ENCODE data around the gene KLHDC8B. TPM values are rescaled to one million over a fixed set of nuclear protein-coding genes. Genes with fewer than 3 reads are reported as not detected.

KLHDC8B gene
- total and polyA plus RNA-seq, 4 donors: 16.0 to 40.2 (median 29.1) TPM

GRCh38 chr3:49163609-49164008, 7.8 kb upstream of the KLHDC8B start:
- WGBS, 2 donors: 90 to 91% methylated on average over 8 of the region's 8 CpGs
- Histone ChIP-seq H3K27ac (ENCODE audit: low read depth in 1 of 2, low read length in 2 of 2) (no peak overlapping the region), H3K27me3 (ENCODE audit: control insufficient read depth in 1 of 2, insufficient read depth in 2 of 2, low read length in 1 of 2) (no peaks in the 10 kb centered on the region), H3K4me3 (ENCODE audit: low read length in 2 of 2) (no peak overlapping the region), H3K4me1 (ENCODE audit: control insufficient read depth in 1 of 2, insufficient read depth in 2 of 2, low read length in 2 of 2) (no peaks in the 10 kb centered on the region), H3K9me3 (ENCODE audit: control insufficient read depth, low read length) (no peaks in the 10 kb centered on the region), H3K36me3 (ENCODE audit: control insufficient read depth in 1 of 2, insufficient read depth in 2 of 2, low read length in 1 of 2) (peaks cover 0 to 3% of the 10 kb centered on the region in 2 donors)
- no peak for ATAC-seq (ENCODE audit: low FRiP score)
- intact Hi-C loops (cut with DNase I): no loop called here
- DNase-seq: no peak

DNA sequence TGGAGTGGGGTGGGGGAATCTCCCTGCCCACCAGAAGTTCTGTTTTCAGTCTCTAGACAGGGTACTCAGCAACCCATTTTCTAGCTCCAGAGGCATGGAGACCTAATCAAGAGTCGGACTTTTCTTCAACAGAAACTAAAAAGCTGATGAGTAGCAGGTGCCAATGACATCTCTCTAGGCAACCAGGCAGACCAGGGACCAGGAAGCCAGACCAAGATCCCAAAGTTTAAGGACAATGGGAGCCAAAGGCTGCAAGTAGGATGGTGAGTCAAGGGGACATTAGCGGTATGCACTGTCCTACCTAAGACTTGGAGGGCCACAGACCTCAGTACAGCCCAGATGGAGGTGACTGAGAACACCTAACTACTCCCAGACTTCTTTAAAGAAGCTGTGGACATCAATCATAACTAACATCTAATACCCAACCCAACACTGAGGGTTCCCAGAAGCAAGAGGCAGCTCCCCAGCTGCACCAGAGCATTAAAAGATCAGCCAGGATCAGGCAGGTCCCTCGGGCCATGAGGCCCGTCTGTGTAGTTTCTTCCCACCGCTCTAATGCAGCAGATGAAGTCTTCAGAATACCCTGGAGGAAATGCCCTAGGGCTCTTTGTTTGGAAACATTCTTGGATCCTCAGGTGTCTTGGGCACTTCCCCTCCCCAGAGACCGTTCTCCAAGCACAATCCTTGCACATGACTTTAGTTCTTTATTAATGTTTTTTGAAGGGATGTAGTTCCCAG, 6.2 kb upstream of the KLHDC8B start:
- intact Hi-C loops (cut with DNase I): no loop called here
- ATAC-seq (ENCODE audit: low FRiP score) (no peak), DNase-seq (no peak)
- Histone ChIP-seq H3K36me3 (ENCODE audit: control insufficient read depth in 1 of 2, insufficient read depth in 2 of 2, low read length in 1 of 2) (peaks cover 0 to 3% of the 10 kb centered on the region in 2 donors), H3K4me1 (ENCODE audit: control insufficient read depth in 1 of 2, insufficient read depth in 2 of 2, low read length in 2 of 2) (no peaks in the 10 kb centered on the region), H3K4me3 (ENCODE audit: low read length in 2 of 2) (peak overlapping the region; percentile 94), H3K27me3 (ENCODE audit: control insufficient read depth in 1 of 2, insufficient read depth in 2 of 2, low read length in 1 of 2) (no peaks in the 10 kb centered on the region), H3K27ac (ENCODE audit: low read depth in 1 of 2, low read length in 2 of 2) (peak overlapping the region in 1 of 2 donors; percentile 81), H3K9me3 (ENCODE audit: control insufficient read depth, low read length) (no peaks in the 10 kb centered on the region)
- WGBS, 2 donors: 26 to 27% methylated on average over 6 of the region's 6 CpGs

DNA sequence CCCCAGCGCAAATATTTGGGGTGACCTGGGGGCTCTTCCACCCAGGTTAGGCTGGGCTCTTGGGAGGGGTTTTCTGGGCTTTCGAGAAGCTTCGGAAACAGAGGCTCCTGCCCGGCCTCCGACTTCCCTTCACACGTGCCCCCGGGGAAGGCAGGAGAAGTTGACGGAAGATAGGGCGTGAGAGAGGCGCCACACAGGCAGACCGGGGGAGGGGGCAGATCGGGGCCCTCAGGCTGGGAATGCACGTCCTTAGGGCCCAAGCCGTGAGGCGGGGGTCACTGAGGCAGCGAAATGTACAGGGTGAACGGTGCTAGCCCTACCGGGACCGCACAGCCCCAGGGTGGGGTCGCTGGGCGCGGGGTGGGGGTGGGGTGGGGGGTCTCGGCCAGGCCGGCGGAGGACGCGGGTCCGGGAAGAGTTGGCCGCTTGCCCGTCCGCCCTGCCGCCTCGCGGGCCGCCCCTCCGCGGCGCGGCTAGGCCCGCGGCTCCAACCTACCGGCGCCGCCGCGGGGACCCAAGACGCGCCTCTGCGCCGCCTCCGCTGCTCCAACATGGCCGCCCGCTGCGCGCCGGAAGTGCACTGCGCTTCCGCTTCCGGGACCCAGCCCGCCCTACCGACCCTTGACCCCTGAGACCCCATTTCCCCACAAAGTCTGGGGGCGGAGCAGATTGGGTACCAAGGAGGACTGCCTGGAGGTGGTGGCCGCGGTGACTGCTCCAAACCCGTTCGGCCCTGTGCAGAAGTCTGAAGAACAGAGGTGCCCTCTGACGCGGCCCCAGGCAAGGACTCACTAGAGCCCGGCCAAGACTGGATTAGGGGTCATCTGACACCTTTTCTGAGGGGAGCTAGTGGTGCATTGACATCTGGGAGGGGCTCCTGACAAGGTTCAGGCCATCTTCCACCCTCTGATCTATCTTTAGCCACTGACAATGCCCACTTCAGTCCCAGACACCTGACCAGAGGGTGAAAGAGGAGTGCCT, 5.3 kb upstream of the KLHDC8B start, which contains the start of gene CCDC71:
CCDC71 (minus strand) TSS at position 561 of the 981 bp plus-strand sequence. CDS start 2,123 bp downstream, outside the sequence.
- H3K36me3 ChIP-seq (ENCODE audit: control insufficient read depth in 1 of 2, insufficient read depth in 2 of 2, low read length in 1 of 2): peaks cover 0 to 3% of the 10 kb centered on the region in 2 donors
- no peaks in the 10 kb centered on the region for H3K27me3 ChIP-seq (ENCODE audit: control insufficient read depth in 1 of 2, insufficient read depth in 2 of 2, low read length in 1 of 2)
- peak within 1 kb of the TSS; percentile 81 for H3K27ac ChIP-seq (ENCODE audit: low read depth in 1 of 2, low read length in 2 of 2)
- no peaks in the 10 kb centered on the region for H3K4me1 ChIP-seq (ENCODE audit: control insufficient read depth in 1 of 2, insufficient read depth in 2 of 2, low read length in 2 of 2)
- H3K9me3 ChIP-seq (ENCODE audit: control insufficient read depth, low read length): no peaks in the 10 kb centered on the region
- DNase-seq: peak; percentile 86 to 94
- peak within 1 kb of the TSS; percentile 94 for H3K4me3 ChIP-seq (ENCODE audit: low read length in 2 of 2)
- peak; percentile 75 for ATAC-seq (ENCODE audit: low FRiP score)
- intact Hi-C loops (cut with DNase I): no loop called here
- 3 to 4% methylated on average over 52 to 69 of the region's 69 CpGs for WGBS, 2 donors

GRCh38 chr3:49166752-49167556, 4.4 kb upstream of the KLHDC8B start:
- no peaks in the 10 kb centered on the region for H3K27me3 ChIP-seq (ENCODE audit: control insufficient read depth in 1 of 2, insufficient read depth in 2 of 2, low read length in 1 of 2)
- no peaks in the 10 kb centered on the region for H3K4me1 ChIP-seq (ENCODE audit: control insufficient read depth in 1 of 2, insufficient read depth in 2 of 2, low read length in 2 of 2)

DNA sequence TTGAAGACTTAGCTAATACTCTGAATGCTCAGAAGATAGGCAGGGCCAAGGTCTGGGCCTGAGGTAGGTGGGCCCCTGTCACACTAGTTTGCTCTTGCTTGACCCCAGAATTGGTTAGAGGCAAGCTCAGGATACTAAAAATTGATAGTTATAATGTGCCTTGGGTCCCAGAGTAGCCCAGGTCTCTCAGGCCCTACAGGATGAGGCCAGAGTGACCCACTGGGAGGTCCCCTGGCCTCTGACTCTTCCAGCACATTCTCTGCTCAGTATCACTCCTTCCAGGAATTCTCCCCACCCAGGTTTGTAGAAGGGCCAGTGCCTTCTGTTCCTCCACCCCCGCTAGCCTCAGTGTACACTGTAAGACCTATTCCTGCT, 667 bp upstream of the KLHDC8B start:
- Histone ChIP-seq H3K27ac (ENCODE audit: low read depth in 1 of 2, low read length in 2 of 2) (peak overlapping the region in 1 of 2 donors; percentile 4), H3K9me3 (ENCODE audit: control insufficient read depth, low read length) (no peaks in the 10 kb centered on the region), H3K4me1 (ENCODE audit: control insufficient read depth in 1 of 2, insufficient read depth in 2 of 2, low read length in 2 of 2) (peaks cover 0 to 4% of the 10 kb centered on the region in 2 donors), H3K36me3 (ENCODE audit: control insufficient read depth in 1 of 2, insufficient read depth in 2 of 2, low read length in 1 of 2) (no peaks in the 10 kb centered on the region), H3K4me3 (ENCODE audit: low read length in 2 of 2) (peak overlapping the region in 1 of 2 donors; percentile 75), H3K27me3 (ENCODE audit: control insufficient read depth in 1 of 2, insufficient read depth in 2 of 2, low read length in 1 of 2) (no peaks in the 10 kb centered on the region)
- ATAC-seq (ENCODE audit: low FRiP score) (no peak), DNase-seq (no peak)
- intact Hi-C loops (cut with DNase I): loop anchor here (2.0 to 10.0 kb wide), 2 partner anchors 274 to 278 kb away; no protein-coding TSS in a partner anchor
- 3 to 7% methylated on average over 1 of the region's 1 CpG for WGBS, 2 donors

More at GRCh38 chr3:49166752-49167556, 4.4 kb upstream of the KLHDC8B start:
- Histone ChIP-seq H3K4me3 (ENCODE audit: low read length in 2 of 2) (peak overlapping the region in 1 of 2 donors; percentile 94), H3K27ac (ENCODE audit: low read depth in 1 of 2, low read length in 2 of 2) (peak overlapping the region in 1 of 2 donors; percentile 79), H3K9me3 (ENCODE audit: control insufficient read depth, low read length) (no peaks in the 10 kb centered on the region), H3K36me3 (ENCODE audit: control insufficient read depth in 1 of 2, insufficient read depth in 2 of 2, low read length in 1 of 2) (peaks cover 0 to 3% of the 10 kb centered on the region in 2 donors)
- WGBS, 2 donors: 94% methylated on average over 6 of the region's 6 CpGs
- DNase-seq (no peak), ATAC-seq (ENCODE audit: low FRiP score) (no peak)
- intact Hi-C loops (cut with DNase I): no loop called here

DNA sequence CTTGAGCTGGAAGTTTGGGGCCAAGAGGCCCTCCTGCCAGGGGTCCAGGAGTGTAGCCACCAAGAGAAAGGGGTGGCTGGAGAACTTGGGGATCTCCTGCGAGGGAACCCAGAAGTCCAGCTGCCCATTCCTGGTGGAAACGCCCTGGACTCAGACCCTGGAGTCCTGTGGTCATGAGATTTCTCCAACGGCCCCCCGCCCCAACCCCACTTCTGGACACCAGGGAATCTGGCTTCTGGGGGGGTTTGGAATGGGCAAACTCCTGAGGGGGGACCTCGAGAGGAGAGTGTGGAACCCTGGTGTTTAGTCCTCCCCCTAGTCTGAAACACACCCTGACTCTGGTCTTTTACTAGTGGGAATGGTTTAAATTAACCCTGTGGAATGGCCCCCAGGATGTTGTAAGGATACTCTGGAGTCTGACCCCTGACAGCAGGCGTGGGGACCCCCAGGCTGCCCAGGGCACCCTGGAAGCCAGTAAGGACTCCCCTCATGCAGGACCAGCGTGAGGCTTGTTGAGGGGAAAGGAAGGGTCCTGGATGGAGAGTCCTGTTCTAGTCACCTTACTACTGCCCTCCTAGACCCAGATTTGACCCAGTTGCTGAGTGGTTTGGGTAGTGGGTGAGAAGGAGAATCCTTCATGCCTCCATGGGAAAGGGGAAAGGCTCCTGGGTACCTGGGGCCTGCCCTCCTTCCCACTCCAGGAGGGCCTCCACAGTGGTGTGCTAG, 540 bp downstream of the KLHDC8B start:
- Histone ChIP-seq H3K9me3 (ENCODE audit: control insufficient read depth, low read length) (no peaks in the 10 kb centered on the region), H3K27me3 (ENCODE audit: control insufficient read depth in 1 of 2, insufficient read depth in 2 of 2, low read length in 1 of 2) (no peaks in the 10 kb centered on the region), H3K36me3 (ENCODE audit: control insufficient read depth in 1 of 2, insufficient read depth in 2 of 2, low read length in 1 of 2) (no peaks in the 10 kb centered on the region), H3K4me1 (ENCODE audit: control insufficient read depth in 1 of 2, insufficient read depth in 2 of 2, low read length in 2 of 2) (peaks cover 0 to 4% of the 10 kb centered on the region in 2 donors), H3K4me3 (ENCODE audit: low read length in 2 of 2) (peak overlapping the region; percentile 38 to 75), H3K27ac (ENCODE audit: low read depth in 1 of 2, low read length in 2 of 2) (peak overlapping the region; percentile 14 to 29)
- ATAC-seq (ENCODE audit: low FRiP score): no peak
- WGBS, 2 donors: 7 to 10% methylated on average over 7 of the region's 7 CpGs
- intact Hi-C loops (cut with DNase I): loop anchor here (2.0 to 10.0 kb wide), 3 partner anchors 105 to 277 kb away; partner anchors contain the start of gene C3orf62 (in 1 of the 2)
- DNase-seq: no peak

DNA sequence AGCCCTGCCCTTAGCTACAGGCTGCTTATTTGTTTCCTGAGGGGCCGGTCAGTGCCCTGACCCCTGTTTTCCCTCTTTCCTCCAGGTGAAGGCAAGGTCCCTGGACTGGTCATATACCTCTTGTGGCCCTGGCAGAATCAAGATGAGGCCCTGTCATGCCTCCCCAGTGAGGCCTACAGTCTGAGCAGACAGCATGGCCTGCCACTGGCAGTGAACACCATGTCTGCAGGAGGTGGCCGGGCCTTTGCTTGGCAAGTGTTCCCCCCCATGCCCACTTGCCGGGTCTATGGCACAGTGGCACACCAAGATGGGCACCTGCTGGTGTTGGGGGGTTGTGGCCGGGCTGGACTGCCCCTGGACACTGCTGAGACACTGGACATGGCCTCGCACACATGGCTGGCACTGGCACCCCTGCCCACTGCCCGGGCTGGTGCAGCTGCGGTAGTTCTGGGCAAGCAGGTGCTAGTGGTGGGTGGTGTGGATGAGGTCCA, 1.2 kb downstream of the KLHDC8B start:
- Histone ChIP-seq H3K36me3 (ENCODE audit: control insufficient read depth in 1 of 2, insufficient read depth in 2 of 2, low read length in 1 of 2) (no peaks in the 10 kb centered on the region), H3K27ac (ENCODE audit: low read depth in 1 of 2, low read length in 2 of 2) (peak overlapping the region in 1 of 2 donors; percentile 29), H3K27me3 (ENCODE audit: control insufficient read depth in 1 of 2, insufficient read depth in 2 of 2, low read length in 1 of 2) (no peaks in the 10 kb centered on the region), H3K4me1 (ENCODE audit: control insufficient read depth in 1 of 2, insufficient read depth in 2 of 2, low read length in 2 of 2) (peaks cover 0 to 4% of the 10 kb centered on the region in 2 donors), H3K4me3 (ENCODE audit: low read length in 2 of 2) (peak overlapping the region in 1 of 2 donors; percentile 75), H3K9me3 (ENCODE audit: control insufficient read depth, low read length) (no peaks in the 10 kb centered on the region)
- WGBS, 2 donors: 9 to 10% methylated on average over 7 of the region's 7 CpGs
- ATAC-seq (ENCODE audit: low FRiP score): no peak
- no peak for DNase-seq
- intact Hi-C loops (cut with DNase I): loop anchor here (2.0 to 10.0 kb wide), 2 partner anchors 104 to 272 kb away; partner anchors contain the start of gene C3orf62 (in 1 of the 2)
